Right forelimb (tissue), 1 donor: ENCODE measurements around the gene SHISAL2A.

Source experiments
- DNase-seq: peaks from one replicate; pipeline ENCODE4 v3.0.0-alpha.2; 2018

Gene SHISAL2A

GRCh38 chr1:52623812-52624211 lies 9.2 kb upstream of the SHISAL2A start:
- no peak for DNase-seq

DNA sequence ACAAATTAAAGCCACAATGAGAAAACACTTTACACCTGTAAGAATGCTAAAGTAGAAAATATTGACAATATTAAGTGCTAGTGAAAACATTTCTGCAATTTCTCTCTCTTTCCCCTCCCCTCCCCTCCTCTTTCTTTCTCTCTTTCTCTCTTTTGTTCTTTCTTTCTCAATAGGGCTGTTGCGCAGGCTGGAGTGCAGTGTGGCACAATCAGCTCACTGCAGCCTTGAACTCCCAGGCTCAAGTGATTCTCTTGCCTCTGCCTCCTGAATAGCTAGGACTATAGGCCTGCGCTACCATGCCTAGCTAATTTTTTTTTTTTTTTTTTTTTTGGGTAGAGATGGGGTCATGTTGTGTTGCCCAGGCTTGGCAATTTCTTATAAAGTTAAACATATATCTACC lies 5.9 kb upstream of the SHISAL2A start:
- no peak for DNase-seq

DNA sequence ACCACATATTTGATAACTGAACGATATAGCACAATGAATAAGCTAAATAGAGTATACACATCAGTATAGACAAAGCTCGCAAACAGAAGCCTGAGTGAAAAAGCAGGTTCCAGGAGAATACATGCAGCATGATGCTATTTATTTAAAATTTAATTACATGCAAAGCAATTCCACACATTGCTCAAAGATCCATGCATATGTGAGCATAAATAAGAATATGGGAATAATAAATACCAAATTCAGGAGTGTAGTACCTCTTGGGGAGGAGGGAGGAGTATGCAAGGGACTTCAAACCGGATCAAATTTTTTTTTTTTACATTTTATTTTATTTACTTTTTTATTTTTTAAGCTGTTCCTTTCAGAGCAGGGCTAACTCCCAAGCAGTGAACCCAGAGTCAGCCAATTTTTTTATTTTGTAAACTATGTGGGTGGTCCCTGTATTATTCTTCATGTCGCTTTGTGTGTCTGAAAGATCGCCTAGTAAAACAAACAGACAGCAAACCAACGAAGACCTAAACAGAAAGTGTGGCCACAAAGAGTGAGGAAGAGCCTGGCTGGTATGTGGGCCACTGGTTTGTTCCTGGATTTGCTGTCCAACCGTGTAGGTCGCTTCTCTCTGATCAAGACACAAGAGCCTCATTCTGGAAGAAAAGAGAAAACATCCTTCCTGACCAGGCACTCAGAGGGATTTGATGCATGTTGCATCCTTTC lies 4.2 kb upstream of the SHISAL2A start:
- DNase-seq: no peak

- DNase-seq: no peak
These were observed 3.7 kb upstream of the SHISAL2A start for GRCh38 chr1:52629325-52629643.

DNA sequence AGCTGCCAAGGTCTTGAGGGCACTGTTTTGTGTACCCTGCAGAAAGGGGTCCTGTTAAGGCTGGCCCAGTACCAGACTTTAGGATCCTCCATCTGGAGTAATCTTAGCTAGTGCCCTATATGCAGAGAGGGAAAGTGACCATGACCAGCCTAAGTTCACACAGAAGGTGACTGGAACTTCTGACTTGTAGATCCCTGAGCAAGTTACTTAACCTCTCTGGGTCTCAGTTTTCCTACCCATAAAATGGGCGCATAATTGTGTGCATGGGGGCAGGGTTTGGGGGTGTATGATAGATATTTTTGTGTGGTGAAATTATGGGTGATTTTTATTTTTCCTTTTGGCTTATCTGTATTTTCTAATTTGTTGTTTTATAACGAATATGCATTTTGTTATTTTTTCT lies 3.3 kb upstream of the SHISAL2A start:
- no peak for DNase-seq

GRCh38 chr1:52631759-52632331 lies 1.1 kb upstream of the SHISAL2A start:
- DNase-seq: no peak

- no peak for DNase-seq
These were observed 355 bp downstream of the SHISAL2A start for GRCh38 chr1:52633291-52633754.

- no peak for DNase-seq
These were observed 1.1 kb downstream of the SHISAL2A start for GRCh38 chr1:52634111-52634510.

DNA sequence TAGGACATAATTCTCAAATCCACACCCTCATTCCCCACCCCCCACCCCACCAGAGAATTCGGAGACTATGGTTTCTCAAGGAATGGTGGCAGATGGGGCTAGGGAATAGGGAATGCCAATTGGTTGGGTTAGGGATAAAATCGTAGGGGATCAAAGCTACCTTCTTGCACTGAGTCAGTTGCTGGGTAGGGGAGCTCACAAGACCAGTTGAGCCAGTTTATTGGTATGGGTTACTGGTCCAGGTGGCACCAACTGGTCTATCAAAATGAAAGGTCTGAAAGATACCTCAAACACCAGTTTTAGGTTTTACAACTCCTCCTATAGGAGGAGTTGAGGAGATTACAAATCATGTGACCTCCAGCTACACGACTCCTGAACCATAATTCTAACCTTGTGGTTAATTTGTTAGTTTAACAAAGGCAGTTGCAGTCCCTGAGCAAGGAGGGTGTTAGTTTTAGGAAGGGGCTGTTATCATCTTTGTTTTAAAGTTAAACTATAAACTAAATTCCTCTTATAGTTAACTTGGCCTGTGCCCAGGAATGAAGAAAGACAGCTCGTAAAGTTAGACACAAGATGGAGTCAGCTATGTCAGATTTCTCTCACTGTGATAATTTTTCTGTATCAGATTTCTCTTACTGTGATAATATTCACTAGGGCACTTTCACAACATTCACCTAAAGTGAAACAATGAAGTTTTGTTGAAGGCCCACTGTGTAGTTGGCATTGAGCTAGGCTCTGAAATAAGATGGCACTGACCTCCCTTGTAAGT lies 2.5 kb downstream of the SHISAL2A start:
- DNase-seq: no peak

- no peak for DNase-seq
These were observed 4.0 kb downstream of the SHISAL2A start for GRCh38 chr1:52636721-52637695.

- no peak for DNase-seq
These were observed 5.0 kb downstream of the SHISAL2A start for GRCh38 chr1:52637946-52638345.

DNA sequence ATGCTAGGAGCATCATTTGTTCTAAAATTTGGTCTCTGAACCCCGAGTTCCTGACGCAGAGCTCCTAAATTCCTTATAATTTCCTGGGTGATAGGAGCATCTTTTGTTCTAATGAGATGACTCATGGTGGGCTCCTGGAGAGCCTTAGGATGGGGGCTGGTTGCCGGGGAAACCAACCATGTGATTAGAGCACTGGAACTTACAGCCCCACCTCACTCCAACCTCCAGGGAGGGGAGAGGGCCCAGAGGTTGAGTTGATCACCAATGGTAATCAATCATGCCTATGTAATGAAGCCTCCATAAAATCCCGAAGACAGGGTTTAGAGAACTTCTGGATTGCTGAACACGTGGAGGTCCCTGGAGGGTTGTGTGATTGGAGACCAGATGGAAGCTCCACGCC lies 7.7 kb downstream of the SHISAL2A start:
- no peak for DNase-seq

DNA sequence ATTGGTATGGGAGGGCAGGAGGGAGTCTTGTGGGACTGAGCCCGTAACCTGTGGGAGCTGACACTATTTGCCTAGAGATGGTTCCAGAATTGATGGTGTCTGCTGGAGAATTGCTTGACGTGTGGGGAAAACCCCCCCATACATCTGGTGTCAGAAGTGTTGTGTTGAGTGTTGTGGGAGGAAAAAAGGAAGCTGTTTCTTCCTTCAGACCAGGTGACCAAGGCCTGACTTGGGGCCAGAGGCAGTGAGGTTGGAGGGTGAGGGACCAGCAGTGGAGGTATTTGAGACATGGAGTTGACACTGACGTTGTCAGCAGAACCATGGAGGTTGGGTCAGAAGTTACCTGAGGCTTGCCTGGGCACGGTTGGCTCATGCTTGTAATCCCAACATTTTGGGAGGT lies 8.3 kb downstream of the SHISAL2A start:
- DNase-seq: no peak

- no peak for DNase-seq
These were observed 12.3 kb downstream of the SHISAL2A start for GRCh38 chr1:52645261-52645660.

DNA sequence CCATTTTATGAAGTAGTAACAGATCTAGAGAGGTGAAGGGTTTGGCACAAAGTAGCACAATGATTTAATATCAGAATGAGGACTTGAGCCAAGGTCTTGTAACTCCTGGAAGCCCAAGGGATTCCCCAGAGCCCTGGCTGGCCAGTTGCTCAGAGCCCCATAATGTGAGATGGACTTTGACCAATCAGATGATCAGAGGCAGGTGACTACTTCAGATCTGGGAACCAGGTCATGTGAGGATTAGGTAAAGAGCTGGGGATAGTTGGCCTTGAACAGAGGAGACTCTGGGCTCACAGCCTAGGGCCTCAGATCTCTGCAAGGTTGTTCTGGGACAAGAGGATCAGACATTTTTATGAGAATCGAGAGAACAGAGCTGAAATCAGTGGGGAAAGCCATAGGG lies 18.9 kb downstream of the SHISAL2A start:
- DNase-seq: no peak

- DNase-seq: no peak
These were observed 20.4 kb downstream of the SHISAL2A start for GRCh38 chr1:52653207-52653849.

DNA sequence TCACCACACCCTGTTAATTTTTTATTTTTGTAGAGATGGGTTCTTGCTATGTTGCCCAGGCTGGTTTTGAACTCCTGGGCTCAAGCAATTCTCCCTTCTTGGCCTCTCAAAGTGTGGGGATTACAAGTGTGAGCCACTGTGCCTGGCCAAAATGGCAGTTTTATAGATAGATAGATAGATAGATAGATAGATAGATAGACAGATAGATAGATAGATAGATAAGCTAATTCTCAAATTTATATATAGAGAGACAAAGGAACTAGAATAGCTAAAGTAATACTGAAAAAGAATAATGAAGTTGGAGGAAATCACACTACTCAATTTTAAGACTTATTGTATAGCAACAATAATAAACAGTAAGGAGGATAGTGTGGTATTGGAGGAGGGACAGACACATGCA lies 21.1 kb downstream of the SHISAL2A start:
- DNase-seq: no peak

DNA sequence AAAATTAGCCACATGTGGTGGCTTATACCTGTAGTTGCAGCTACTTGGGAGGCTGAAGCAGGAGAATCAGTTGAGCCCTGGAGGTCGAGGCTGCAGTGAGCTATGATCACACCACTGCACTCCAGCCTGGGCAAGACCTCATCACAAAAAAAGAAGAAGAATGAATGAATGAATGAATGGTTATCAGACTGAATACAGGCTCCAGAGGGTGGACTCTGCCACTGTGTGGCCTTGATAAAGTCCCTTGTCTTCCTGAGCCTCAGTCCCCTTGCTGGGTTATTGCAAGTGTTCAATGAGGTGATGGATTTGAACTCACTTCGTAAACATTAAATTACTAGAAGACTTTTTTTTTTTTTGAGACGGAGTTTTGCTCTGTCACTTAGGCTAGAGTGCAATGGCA lies 24.7 kb downstream of the SHISAL2A start:
- no peak for DNase-seq

DNA sequence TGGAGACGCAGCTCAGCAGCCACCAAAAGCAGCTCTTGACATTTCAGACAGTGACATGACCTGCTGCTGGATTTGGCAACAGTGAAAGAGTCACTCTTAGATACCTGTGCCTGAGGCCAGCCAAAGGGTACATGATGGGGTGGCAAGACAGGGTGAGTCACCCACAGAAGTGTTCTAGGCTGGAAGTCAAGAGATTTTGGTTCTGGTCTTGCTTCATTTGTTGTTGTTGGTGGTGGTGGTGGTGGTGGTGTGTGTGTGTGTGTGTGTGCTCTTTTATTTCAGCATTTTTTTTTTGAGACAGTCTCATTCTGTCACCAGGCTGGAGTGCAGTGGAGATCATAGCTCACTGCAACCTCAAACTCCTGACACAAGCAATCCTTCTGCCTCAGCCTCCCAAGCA lies 25.8 kb downstream of the SHISAL2A start:
- no peak for DNase-seq

DNA sequence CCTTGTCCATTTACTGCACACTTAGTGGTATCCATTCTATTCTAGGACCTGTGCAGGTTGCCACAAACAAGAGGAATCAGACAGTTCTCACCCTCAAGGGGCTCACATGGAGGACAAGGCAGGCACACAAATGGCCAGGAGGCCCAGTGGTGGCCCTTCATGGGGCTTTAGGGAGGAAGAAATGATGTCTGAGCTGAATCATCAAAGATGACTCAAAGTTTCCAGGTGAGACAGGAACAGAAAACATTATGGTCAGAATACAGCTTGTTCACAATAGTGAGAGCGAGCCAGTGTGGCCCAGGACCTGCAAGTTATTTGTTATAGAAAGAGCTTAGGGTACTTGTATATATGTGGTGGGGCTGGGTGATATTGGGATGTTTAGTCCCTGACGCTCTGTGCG lies 26.4 kb downstream of the SHISAL2A start:
- DNase-seq: no peak

DNA sequence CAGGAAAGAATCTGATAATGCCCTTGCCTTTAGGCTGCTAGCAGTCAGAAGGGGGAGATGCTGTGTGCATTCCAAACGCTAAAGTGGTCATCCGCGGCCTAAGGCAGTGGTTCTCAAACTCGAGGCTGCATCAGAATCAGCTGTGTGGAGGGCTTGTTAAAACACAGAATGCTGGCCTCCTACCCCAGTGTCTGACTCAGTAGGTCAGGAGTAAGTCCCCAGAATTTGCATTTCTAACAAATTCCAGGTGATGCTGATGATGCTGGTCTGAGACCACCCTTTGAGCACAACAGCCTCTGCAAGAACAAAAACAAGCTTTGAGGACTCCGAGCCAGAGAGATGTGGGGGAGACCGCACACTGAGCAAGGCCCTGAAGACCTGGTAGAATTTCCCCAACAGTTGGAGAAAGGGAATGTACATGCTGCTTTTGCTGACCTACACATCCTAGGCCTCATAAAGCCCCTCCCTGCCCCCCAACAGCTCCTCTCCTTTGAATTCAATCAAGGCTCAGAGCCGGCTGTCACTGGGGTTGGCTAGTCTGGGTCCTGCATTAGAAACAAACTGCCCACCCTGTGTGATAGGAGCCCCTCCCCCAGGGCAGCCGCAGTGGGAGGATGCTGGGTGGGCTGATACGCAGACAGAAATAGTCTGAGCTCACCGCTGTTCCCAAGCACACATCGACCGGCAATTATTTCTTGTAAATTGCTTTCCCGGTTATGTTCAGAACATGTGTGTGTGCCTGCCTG lies 27.1 kb downstream of the SHISAL2A start:
- DNase-seq: peak; percentile 48

DNA sequence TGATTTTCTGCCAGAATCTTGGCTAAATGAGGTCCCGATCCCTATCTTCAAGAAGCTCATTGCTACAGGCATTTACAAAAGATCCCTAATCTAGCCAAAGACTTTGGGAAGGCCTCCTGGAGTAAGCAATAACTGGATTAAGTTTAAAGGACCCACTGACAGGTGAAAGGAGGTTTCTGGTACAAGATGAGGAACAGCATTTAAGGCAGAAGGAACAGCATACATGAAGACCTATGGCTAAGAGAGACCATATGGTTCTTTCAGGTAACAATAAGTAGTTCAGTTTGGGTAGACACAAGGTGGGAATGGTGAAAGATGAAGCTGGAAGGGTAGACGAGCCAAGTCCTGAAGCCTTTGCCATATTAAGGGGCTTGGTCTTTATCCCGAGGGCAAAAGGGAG lies 27.8 kb downstream of the SHISAL2A start:
- no peak for DNase-seq
